ENCODE data around the gene TMEM132D.

DNA sequence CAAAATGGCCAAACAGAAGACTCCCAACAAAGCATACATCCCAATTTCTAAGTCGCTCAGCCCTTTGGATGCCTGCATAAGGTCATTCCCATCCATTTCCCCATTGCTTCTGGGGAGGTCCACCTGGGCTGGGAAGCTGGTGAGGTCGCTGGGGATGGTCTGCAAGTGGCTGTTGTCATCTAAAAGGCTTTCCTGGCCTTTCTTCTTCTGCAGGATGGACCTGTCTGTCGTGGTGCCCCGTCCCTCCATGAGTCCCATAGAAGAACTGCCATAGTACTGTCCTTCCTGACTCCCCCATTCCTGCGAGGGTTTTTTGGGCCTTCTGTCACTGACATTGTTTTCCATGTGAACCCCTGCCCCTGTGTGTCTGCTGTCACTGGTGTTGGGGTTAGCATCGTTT is 829.4 kb downstream of the TMEM132D start:
- TF ChIP-seq, protein P1, sequence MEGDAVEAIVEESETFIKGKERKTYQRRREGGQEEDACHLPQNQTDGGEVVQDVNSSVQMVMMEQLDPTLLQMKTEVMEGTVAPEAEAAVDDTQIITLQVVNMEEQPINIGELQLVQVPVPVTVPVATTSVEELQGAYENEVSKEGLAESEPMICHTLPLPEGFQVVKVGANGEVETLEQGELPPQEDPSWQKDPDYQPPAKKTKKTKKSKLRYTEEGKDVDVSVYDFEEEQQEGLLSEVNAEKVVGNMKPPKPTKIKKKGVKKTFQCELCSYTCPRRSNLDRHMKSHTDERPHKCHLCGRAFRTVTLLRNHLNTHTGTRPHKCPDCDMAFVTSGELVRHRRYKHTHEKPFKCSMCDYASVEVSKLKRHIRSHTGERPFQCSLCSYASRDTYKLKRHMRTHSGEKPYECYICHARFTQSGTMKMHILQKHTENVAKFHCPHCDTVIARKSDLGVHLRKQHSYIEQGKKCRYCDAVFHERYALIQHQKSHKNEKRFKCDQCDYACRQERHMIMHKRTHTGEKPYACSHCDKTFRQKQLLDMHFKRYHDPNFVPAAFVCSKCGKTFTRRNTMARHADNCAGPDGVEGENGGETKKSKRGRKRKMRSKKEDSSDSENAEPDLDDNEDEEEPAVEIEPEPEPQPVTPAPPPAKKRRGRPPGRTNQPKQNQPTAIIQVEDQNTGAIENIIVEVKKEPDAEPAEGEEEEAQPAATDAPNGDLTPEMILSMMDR (IDR thresholded peaks at IDR 0.05; ENCODE audit: poor library complexity): no peak
- TF ChIP-seq EZH2 (IDR thresholded peaks at IDR 0.05; ENCODE audit: borderline replicate concordance) (no peak), EZH2phosphoT487 (IDR thresholded peaks at IDR 0.05; ENCODE audit: low read depth, severe bottlenecking, unreplicated experiment) (no peak)
